ENCODE results near the gene CPM.
A peak's percentile ranks its signal among the peaks of the same experiment; 100 is the strongest.
"Not testable (repeated sequence)": the region's sequence is repeated elsewhere in the genome, so short reads cannot be mapped to it uniquely, and the experiment has no call there.

DNA sequence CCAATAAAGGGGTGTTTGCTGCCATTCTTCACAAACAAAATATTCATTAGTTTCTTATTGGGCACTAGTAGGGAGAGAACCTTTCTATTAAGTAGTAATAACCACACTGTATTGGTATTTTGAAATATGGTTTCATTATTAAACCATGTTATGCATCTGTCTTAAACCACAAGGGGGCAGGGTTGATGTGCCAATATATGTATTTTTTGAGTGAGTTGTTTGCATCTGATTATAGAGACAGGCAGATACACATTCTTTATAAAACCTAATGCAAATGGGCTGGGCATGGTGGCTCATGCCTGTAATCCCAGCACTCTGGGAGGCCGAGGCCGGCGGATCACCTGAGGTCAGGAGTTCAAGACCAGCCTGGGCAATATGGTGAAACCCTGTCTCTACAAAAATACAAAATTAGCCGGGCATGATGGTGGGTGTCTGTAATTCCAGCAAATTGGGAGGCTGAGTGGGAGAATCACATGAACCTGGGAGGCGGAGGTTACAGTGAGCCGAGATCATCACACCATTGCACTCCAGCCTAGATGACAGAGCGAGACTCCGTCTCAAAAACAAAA is 69.0 kb downstream of the CPM start:
- TF ChIP-seq, protein P1, sequence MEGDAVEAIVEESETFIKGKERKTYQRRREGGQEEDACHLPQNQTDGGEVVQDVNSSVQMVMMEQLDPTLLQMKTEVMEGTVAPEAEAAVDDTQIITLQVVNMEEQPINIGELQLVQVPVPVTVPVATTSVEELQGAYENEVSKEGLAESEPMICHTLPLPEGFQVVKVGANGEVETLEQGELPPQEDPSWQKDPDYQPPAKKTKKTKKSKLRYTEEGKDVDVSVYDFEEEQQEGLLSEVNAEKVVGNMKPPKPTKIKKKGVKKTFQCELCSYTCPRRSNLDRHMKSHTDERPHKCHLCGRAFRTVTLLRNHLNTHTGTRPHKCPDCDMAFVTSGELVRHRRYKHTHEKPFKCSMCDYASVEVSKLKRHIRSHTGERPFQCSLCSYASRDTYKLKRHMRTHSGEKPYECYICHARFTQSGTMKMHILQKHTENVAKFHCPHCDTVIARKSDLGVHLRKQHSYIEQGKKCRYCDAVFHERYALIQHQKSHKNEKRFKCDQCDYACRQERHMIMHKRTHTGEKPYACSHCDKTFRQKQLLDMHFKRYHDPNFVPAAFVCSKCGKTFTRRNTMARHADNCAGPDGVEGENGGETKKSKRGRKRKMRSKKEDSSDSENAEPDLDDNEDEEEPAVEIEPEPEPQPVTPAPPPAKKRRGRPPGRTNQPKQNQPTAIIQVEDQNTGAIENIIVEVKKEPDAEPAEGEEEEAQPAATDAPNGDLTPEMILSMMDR (conservative IDR thresholded peaks at IDR 0.05; ENCODE audit: low read depth, low read length): peak; percentile 78
- not testable (repeated sequence) for TF ChIP-seq EZH2 (IDR thresholded peaks at IDR 0.05; ENCODE audit: low read length, unreplicated experiment); EZH2phosphoT487 (IDR thresholded peaks at IDR 0.05; ENCODE audit: borderline replicate concordance, low read length)
